ENCODE measurements around the gene PRKG1. TPM values are rescaled to one million over a fixed set of nuclear protein-coding genes. Genes with fewer than 3 reads are reported as not detected.

Gene PRKG1
- total RNA-seq, 1 experiment from 2014 or later, result 0.21 TPM

- intact Hi-C loops (cut with micrococcal nuclease; ENCODE audit: unreplicated experiment), result no loop called here
- Mint-ChIP-seq H3K9me3 (ENCODE audit: low read depth, unreplicated experiment) (no peaks in the 10 kb centered on the region), H3K27ac (ENCODE audit: unreplicated experiment) (no peak overlapping the region), H3K36me3 (ENCODE audit: insufficient read depth, unreplicated experiment) (no peaks in the 10 kb centered on the region), H3K4me3 (ENCODE audit: low read depth, unreplicated experiment) (no peak overlapping the region), H3K4me1 (ENCODE audit: low read depth, unreplicated experiment) (no peaks in the 10 kb centered on the region), H3K27me3 (ENCODE audit: unreplicated experiment) (no peaks in the 10 kb centered on the region)
- TF ChIP-seq, protein P1, sequence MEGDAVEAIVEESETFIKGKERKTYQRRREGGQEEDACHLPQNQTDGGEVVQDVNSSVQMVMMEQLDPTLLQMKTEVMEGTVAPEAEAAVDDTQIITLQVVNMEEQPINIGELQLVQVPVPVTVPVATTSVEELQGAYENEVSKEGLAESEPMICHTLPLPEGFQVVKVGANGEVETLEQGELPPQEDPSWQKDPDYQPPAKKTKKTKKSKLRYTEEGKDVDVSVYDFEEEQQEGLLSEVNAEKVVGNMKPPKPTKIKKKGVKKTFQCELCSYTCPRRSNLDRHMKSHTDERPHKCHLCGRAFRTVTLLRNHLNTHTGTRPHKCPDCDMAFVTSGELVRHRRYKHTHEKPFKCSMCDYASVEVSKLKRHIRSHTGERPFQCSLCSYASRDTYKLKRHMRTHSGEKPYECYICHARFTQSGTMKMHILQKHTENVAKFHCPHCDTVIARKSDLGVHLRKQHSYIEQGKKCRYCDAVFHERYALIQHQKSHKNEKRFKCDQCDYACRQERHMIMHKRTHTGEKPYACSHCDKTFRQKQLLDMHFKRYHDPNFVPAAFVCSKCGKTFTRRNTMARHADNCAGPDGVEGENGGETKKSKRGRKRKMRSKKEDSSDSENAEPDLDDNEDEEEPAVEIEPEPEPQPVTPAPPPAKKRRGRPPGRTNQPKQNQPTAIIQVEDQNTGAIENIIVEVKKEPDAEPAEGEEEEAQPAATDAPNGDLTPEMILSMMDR (IDR thresholded peaks at IDR 0.05; ENCODE audit: unreplicated experiment), result no peak
- CTCF ChIA-PET, result interaction anchor here (0.9 kb wide), 1 partner anchor 380 kb away, joined by 4 read pairs; no protein-coding TSS in a partner anchor
- no TSS peak for BruUV-seq (replicated peaks)
- no peak for DNase-seq
These were observed 711.9 kb downstream of the PRKG1 start for GRCh38 chr10:51786016-51786683.

DNA sequence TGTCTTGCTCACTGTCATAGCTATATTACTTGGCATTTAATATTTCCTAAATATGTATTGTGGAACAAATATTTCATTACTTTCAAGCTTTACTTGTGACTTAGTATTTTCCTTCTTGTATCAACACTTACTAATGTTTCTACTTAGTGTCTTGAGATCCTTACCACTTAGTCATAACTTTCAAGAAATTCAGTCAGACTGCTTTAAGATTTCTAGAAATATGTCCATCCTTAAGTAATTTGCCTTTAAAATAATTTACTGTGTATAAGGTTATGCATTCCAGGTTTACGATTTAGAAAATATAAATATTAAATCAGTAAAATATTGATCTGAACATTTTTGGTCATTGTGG lies 712.4 kb downstream of the PRKG1 start:
- intact Hi-C loops (cut with micrococcal nuclease; ENCODE audit: unreplicated experiment), result no loop called here
- BruUV-seq (replicated peaks), result no TSS peak
- no peaks in the 10 kb centered on the region for H3K27me3 Mint-ChIP-seq (ENCODE audit: unreplicated experiment)
- TF ChIP-seq, protein P1 (IDR thresholded peaks at IDR 0.05; ENCODE audit: unreplicated experiment), result no peak
- H3K9me3 Mint-ChIP-seq (ENCODE audit: low read depth, unreplicated experiment), result no peaks in the 10 kb centered on the region
- no peaks in the 10 kb centered on the region for H3K4me1 Mint-ChIP-seq (ENCODE audit: low read depth, unreplicated experiment)
- H3K27ac Mint-ChIP-seq (ENCODE audit: unreplicated experiment), result no peak overlapping the region
- H3K4me3 Mint-ChIP-seq (ENCODE audit: low read depth, unreplicated experiment), result no peak overlapping the region
- H3K36me3 Mint-ChIP-seq (ENCODE audit: insufficient read depth, unreplicated experiment), result no peaks in the 10 kb centered on the region
- CTCF ChIA-PET, result interaction anchor here (0.9 kb wide), 1 partner anchor 380 kb away, joined by 4 read pairs; no protein-coding TSS in a partner anchor
- DNase-seq, result no peak

DNA sequence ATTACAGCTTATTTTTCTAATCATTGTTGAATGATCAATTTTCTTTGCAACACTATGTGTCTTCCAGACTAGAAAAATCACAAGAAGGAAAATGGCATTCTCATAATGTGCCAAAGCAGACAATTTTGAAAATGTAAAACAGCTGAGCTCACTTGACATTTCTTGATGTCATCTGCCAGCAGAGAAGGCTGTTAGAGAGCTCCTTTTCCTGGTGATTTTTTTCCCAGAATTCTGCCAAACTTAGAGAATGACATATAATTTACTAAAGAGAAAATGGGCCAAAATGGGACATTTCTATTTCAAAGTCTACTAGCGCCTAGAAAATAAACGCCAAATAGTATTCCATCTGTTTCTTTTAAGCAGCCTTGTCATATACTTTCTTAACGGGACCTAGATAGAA lies 714.0 kb downstream of the PRKG1 start:
- no peaks in the 10 kb centered on the region for H3K27me3 Mint-ChIP-seq (ENCODE audit: unreplicated experiment)
- no peak for DNase-seq
- H3K4me3 Mint-ChIP-seq (ENCODE audit: low read depth, unreplicated experiment), result no peak overlapping the region
- TF ChIP-seq, protein P1 (IDR thresholded peaks at IDR 0.05; ENCODE audit: unreplicated experiment), result no peak
- H3K27ac Mint-ChIP-seq (ENCODE audit: unreplicated experiment), result no peak overlapping the region
- no peaks in the 10 kb centered on the region for H3K9me3 Mint-ChIP-seq (ENCODE audit: low read depth, unreplicated experiment)
- no peaks in the 10 kb centered on the region for H3K4me1 Mint-ChIP-seq (ENCODE audit: low read depth, unreplicated experiment)
- intact Hi-C loops (cut with micrococcal nuclease; ENCODE audit: unreplicated experiment), result no loop called here
- CTCF ChIA-PET, result interaction anchor here (0.6 kb wide), 1 partner anchor 63 kb away, joined by 3 read pairs; no protein-coding TSS in a partner anchor
- BruUV-seq (replicated peaks), result no TSS peak
- H3K36me3 Mint-ChIP-seq (ENCODE audit: insufficient read depth, unreplicated experiment), result no peaks in the 10 kb centered on the region

- intact Hi-C loops (cut with micrococcal nuclease; ENCODE audit: unreplicated experiment), result no loop called here
- H3K4me3 Mint-ChIP-seq (ENCODE audit: low read depth, unreplicated experiment), result no peak overlapping the region
- TF ChIP-seq, protein P1 (IDR thresholded peaks at IDR 0.05; ENCODE audit: unreplicated experiment), result no peak
- no peaks in the 10 kb centered on the region for H3K4me1 Mint-ChIP-seq (ENCODE audit: low read depth, unreplicated experiment)
- H3K9me3 Mint-ChIP-seq (ENCODE audit: low read depth, unreplicated experiment), result no peaks in the 10 kb centered on the region
- no peak overlapping the region for H3K27ac Mint-ChIP-seq (ENCODE audit: unreplicated experiment)
- CTCF ChIA-PET, result no interaction called here
- H3K27me3 Mint-ChIP-seq (ENCODE audit: unreplicated experiment), result no peaks in the 10 kb centered on the region
- no TSS peak for BruUV-seq (replicated peaks)
- no peaks in the 10 kb centered on the region for H3K36me3 Mint-ChIP-seq (ENCODE audit: insufficient read depth, unreplicated experiment)
- DNase-seq, result no peak
These were observed 714.8 kb downstream of the PRKG1 start for GRCh38 chr10:51789118-51789517.
